ENCODE measurements around the gene AMHR2.

DNA sequence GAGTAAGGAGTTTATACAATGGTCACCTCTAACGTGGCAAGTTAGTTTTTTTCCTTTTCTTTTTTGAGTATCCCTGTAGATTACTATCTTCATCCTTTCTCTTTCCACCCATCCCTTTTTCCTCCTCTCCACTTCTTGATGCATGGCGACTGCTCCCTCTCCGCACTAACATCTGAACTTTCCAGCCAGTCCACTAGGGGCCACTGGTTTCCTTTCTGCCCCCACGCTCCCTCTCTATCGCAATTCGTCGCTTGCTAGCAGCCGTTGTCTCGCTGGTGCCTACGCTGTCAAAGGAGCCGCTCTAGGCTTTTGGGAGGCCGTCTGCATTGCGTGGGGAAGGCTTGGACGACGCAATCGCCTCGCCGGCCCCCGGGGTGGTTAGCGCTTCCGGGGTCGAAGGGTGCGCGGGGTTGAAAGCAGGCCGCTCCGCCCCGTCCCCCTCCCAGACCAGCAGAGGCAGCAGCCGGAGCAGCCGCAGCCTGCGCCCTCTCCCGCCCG lies 28.1 kb downstream of the AMHR2 start, which contains the start of gene PCBP2:
- TF ChIP-seq POLR2A (IDR thresholded peaks at IDR 0.05) (no peak), CTCF (IDR thresholded peaks at IDR 0.05) (peak; percentile 82 to 98 (median 97))

Data from testis (tissue), 2 donors.